GM18502 (cell line): ENCODE measurements around the gene INTS1.

ENCODE experiments used
- ATAC-seq: cut with Tn5 transposase; IDR thresholded peaks from one replicate; pipeline ENCODE4 v1.9.1; 2021; ENCODE audit warnings: mild to moderate bottlenecking; ENCODE audit not compliant: unreplicated experiment, poor library complexity

Gene INTS1

DNA sequence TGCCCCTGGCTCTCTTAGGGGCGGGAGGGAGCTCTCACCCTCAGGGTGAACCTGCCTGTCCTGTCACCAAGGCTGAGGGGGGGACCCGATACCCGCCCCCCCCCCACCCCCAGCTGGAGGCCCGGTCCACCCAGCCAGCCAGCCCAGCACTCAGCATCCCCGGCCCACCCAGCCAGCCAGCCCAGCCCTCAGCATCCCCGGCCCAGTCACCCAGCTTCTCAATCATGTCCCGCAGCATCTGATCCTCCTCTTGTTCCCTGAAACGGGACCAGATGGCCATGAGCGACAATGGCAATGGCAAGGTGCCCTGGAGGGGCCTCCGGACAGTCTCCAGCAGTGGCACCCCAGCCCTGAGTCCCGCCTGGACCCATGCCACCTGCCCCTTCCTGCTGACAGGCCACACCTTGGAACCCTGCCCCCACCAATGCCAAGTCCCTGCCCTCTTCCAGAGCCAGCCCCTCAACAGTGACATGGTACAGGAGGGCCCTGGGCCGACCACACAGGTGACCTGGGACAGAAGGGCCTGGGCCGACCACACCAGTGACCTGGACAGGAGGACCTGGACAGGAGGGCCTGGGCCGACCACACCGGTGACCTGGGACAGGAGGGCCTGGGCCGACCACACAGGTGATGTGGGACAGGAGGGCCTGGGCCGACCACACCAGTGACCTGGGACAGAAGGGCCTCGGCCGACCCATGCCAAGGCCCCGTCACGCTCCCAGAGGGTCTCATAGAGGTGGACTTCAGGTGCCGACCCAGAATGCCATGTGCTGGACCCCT is 69.1 kb downstream of the INTS1 start:
- ATAC-seq = no peak

DNA sequence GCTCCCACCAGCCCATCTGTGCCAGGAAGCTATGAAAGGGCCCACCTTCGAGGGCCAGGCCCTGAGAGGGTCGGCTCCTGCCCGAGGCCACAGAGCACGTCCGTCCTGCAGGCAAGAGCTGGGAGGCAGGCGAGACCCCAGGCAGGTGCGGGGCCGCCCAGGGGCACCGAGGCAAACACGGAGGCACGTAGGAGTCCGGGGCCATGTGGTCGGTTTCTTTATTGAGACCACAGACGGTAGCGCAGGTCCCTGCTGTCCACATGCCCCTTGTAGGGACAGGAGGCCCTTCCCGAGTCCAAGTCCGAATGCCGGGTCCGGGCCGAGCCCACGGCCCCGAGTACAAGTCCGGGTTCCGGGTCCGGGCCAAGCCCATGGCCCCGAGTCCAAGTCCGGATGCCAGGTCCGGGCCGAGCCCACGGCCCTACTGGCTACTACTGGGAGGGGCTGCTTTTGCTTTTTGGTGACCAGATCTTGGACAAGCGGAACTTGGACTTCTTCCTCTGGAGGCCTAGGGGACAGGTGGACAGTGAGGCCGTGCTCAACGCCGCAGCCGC is 69.9 kb downstream of the INTS1 start:
- ATAC-seq = no peak

- ATAC-seq = no peak
Observed at GRCh38 chr7:1433128-1433920, 70.9 kb downstream of the INTS1 start.

DNA sequence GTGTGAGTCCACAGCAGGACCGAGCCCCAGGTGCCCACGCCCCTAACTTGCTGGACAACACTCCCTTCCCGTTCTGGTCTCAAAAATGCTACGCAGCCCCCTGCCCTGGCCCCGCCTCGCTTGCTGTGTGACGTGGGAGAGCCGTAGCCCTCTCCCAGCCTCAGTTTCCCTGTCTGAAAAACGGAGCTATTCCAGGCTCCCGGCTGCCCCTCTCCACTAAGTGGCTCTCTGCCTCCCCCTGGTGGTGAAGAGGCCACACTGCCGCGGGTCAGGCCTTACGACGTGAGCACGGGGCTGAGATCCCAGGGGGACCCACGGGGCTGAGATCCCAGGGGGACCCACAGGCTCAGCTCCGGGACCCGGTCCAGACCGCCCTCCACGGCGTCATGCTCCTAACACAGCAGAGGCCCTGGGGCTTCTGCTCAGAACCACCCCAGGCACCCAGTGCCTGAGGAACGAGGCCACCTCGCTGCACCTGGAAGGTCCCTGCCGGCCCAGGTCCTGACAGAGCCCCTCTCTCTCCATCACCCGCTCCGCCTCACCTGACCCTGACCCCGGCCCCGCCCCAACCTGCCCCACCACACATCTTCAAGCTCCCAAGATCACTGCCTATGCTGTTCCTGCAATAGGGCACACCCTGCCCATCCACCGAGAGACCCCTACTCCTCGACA is 71.6 kb downstream of the INTS1 start:
- peak; percentile 65 for ATAC-seq

GRCh38 chr7:1431634-1432380 is 72.4 kb downstream of the INTS1 start:
- no peak for ATAC-seq

DNA sequence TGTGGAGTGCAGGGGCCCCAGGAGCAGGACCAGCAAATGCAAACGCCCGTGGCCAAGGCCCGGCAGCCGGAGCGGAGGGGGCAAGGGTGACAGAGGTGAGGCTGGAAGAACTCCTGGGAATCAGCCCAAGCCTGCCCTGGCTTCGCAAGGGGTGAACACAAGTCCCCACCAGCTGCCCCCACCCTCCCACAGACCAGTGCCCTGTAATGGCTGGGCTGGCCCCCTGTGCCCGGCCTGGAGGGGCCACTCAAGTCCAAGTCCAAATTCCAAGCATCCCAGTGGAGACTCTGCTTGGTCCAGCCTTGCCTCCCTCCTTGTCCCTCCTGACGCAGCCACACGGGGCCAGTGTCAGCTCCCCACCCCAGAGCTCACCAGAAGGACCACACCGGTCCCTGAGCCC is 73.0 kb downstream of the INTS1 start:
- no peak for ATAC-seq

- ATAC-seq = no peak
Observed at GRCh38 chr7:1430056-1430845, 73.9 kb downstream of the INTS1 start.

GRCh38 chr7:1428941-1429501 is 75.2 kb downstream of the INTS1 start:
- ATAC-seq = no peak

GRCh38 chr7:1427064-1427657 is 77.0 kb downstream of the INTS1 start:
- ATAC-seq = no peak

DNA sequence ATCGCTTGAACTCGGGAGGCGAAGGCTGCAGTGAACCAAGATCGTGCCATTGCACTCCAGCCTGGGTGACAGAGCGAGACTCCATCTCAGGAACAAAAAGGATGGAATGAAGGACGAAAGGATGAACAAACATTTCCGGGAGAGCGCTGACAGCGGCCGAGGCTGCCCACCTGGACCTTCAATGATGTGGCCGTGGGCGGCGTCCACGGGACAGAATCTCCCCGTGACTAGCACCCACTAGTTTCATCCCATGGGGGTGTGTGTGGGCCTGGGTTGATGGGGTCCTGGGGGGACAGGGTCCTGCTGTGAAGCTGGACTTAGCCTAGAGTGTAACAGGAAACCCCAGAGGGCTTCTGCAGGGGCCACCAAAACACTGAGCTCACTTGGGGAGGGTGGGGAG is 77.7 kb downstream of the INTS1 start:
- no peak for ATAC-seq

GRCh38 chr7:1425292-1426136 is 78.7 kb downstream of the INTS1 start:
- no peak for ATAC-seq

GRCh38 chr7:1424041-1424440 is 80.1 kb downstream of the INTS1 start:
- ATAC-seq = no peak

DNA sequence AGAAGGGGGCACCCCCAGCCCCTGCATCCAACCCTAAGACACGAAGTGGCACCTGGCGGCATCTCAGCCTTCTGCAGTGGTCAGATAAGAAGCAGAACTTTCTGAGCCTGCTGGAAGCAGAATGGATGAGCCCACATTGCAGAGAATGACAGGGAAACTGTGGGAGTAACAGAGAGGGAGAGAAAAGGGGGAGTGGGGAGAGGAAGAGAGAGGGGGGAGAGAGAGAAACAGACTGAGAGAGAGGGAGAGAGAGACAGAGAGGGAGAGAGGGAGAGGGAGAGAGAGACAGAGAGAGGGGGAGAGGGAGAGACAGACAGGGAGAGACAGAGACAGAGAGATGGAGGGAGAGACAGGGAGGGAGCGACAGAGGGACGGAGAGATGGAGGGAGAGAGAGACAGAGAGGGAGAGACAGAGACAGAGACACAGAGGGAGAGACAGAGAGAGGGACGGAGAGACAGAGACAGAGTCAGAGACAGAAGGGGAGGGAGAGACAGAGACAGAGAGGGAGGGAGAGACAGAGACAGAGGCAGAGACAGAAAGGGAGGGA is 80.9 kb downstream of the INTS1 start:
- ATAC-seq = no peak

DNA sequence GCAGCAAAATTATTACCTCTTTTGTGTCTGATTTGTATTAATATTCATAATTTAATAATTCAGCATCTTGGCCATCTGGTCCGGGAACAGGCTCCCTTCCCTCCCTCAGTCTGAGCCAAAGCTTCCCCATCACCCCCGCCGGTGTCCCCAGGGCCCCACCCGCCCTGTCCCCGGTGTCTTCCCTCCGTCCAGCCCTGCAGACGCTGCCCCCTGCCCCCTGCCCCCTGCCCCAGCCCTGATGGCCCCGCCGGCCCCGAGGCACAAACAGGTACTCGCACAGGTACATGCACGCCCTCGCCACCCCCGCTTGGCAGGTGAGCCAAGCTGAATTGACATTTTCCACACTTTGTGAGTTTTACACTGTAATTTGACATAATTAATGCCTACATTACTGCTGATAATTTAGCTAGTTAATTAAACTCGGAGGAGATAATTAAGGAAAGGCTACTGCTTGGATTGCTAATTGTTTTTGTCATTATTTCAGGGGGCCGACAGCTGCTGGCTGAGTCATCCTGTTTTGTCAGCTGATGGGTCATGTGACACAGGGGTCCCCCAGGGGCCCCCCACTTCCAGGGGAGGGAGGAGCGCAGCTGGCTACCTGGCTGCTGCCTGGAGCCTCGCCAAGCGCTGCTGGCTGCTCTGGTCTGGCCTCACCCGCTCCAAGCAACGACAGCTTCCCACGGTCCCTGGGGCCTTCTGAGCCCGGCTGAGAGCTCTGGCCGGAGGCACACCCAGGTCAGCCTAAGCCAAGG is 81.5 kb downstream of the INTS1 start:
- ATAC-seq = no peak

GRCh38 chr7:1421946-1422345 is 82.2 kb downstream of the INTS1 start:
- no peak for ATAC-seq

- no peak for ATAC-seq
Observed at GRCh38 chr7:1421020-1421790, 83.0 kb downstream of the INTS1 start.
